ENCODE data around the gene SSTR5.

GRCh38 chr16:1036726-1037393 is 35.7 kb upstream of the SSTR5 start:
- TF ChIP-seq CTCF (IDR thresholded peaks at IDR 0.05) (no peak), POLR2A (IDR thresholded peaks at IDR 0.05) (no peak)
